SW480 (cell line): ENCODE results near the gene KIF7.
"Not testable (repeated sequence)": the region's sequence is repeated elsewhere in the genome, so short reads cannot be mapped to it uniquely, and the experiment has no call there.

Source experiments
- DNase-seq: peaks from one replicate; pipeline ENCODE4 v3.0.0-alpha.2; 2016; ENCODE audit warnings: low spot score

KIF7 gene

GRCh38 chr15:89654847-89655805 lies at the start of gene KIF7:
Gene KIF7, minus strand, starts transcription at chr15:89655467. Its CDS starts 2,537 bp downstream, at chr15:89652930.
- no peak for DNase-seq

- no peak for DNase-seq
These were observed 49.1 kb upstream of the KIF7 start for GRCh38 chr15:89704411-89704810.

GRCh38 chr15:89695198-89695597 lies 39.9 kb upstream of the KIF7 start:
- DNase-seq: no peak

- no peak for DNase-seq
These were observed 38.4 kb upstream of the KIF7 start for GRCh38 chr15:89693696-89694095.

GRCh38 chr15:89693091-89693490 lies 37.8 kb upstream of the KIF7 start:
- no peak for DNase-seq

GRCh38 chr15:89690276-89691218 lies 35.3 kb upstream of the KIF7 start, which contains the start of the genes PEX11A and WDR93:
Gene PEX11A, minus strand, starts transcription at chr15:89690754. Its CDS starts 122 bp downstream, at chr15:89690632.
Gene WDR93, plus strand, starts transcription at chr15:89690811. Its CDS starts 10,936 bp downstream, at chr15:89701747.
- DNase-seq: peak; percentile 80

DNA sequence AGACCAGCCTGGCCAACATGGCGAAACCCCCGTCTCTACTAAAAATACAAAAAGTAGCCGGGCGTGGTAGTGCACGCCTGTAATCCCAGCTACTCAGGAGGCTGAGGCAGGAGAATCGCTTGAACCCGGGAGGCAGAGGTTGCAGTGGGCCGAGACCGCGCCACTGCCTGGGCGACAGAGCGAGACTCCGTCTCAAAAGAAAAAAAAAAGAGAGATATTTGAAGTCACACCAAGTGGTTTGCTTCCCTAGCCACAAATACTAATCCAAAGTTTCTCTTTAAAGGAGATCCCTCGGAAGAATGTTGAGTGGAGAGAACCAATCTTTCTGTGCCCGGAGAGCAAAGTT lies 34.6 kb upstream of the KIF7 start:
- not testable (repeated sequence) for DNase-seq

GRCh38 chr15:89686522-89686921 lies 31.3 kb upstream of the KIF7 start:
- no peak for DNase-seq

GRCh38 chr15:89685995-89686394 lies 30.7 kb upstream of the KIF7 start:
- no peak for DNase-seq

GRCh38 chr15:89681146-89681545 lies 25.9 kb upstream of the KIF7 start:
- DNase-seq: no peak

DNA sequence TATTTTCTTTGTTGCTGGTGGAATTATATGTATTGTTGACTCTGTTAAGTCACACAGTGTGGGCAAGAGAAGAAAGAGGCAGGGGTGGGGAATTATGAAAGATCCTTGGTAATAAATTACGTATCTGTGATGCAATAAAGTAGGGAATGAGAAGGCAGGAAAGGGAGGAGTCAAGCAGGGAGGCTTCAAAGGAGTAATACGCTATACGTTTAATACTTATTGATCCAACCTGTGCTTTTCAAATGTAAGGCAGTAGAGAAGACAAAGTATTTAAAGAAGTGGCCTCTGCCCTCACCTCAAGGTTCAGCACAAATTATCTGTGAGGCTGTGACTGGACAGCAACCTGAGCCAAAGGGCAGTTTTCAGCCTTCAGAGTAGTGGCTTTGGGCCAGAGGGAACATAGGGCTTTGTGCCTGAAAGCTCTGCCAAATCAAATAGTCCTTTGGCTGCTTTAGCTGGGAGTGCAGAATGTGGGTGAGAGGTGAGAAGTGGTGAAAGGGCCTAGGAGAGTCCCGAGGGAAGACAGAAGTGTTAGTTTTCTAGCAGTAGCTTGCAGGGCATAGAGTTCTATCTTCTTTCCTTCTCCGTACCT lies 25.1 kb upstream of the KIF7 start:
- no peak for DNase-seq

DNA sequence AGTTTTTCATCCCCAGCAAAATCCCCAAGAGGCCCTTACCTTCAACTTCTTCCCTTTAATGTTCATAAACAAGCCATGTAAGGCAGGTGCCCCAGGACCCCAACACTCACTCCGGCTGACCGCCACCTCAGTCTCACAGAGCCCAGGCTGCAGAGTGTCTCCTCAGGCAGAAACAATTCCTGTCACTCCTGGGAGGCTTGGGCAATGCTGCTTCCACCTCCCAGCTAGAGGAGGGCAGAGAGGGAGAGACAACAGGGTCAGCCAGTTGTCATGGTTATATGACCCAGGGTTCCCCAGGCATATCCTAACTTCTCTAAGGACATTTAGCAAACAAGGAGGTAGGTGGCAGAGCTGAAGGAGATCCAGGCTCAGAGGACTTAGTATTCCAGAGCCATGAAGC lies 23.9 kb upstream of the KIF7 start, which contains the start of gene PLIN1:
TSS of gene PLIN1 (minus strand) at position 156 of the 400 bp plus-strand sequence. CDS start 1,878 bp downstream, outside the sequence.
- DNase-seq: no peak

GRCh38 chr15:89677381-89677780 lies 22.1 kb upstream of the KIF7 start:
- DNase-seq: no peak

DNA sequence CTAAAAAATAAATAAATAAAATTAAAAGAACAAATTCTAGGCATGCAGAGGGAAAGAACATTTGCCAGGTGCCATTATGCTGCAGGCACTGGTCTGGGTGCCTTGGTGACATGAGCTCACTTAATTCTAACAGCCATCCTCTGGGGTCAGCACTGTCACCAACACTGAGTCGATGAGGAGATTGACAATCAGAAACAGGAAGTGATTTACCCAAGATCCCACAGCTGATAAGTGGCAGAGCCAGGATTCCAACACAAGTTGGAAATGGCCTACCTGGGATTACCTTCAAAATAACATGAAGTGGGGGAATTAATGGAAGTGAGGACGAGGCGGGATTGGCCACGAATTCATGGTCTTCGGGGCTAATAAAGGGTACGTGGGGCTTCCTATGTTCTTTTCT lies 20.3 kb upstream of the KIF7 start:
- no peak for DNase-seq

GRCh38 chr15:89674526-89674925 lies 19.3 kb upstream of the KIF7 start:
- DNase-seq: no peak

- no peak for DNase-seq
These were observed 17.9 kb upstream of the KIF7 start for GRCh38 chr15:89673165-89673512.

GRCh38 chr15:89672221-89673164 lies 17.2 kb upstream of the KIF7 start:
- DNase-seq: no peak

GRCh38 chr15:89671687-89672086 lies 16.4 kb upstream of the KIF7 start:
- no peak for DNase-seq

GRCh38 chr15:89670971-89671560 lies 15.8 kb upstream of the KIF7 start:
- no peak for DNase-seq

DNA sequence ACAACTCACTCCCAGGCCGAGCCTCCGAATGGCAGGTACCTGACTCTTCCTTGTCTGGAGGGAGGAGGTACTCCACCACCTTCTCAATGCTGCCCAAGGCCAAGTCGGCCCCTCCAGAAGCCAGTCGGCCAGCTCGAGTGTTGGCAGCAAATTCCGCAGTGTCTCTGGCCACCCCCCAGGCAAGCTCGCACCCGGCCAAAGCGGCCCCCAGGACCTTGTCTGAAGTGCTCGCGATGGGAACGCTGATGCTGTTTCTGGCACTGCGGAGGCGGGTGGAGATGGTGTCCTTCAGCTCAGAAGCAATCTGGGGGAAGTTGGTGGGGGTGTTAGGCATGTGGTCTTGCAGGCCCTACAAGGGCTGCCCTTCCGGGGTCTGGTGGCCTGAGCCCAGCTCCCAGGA lies 14.7 kb upstream of the KIF7 start:
- DNase-seq: no peak
